ENCODE data around the gene IL24.

IL24 gene

GRCh38 chr1:206892351-206892984, 4.8 kb upstream of the IL24 start:
- Mint-ChIP-seq H3K4me1 (peaks cover 70% of the 10 kb centered on the region), H3K27ac (no peak overlapping the region), H3K4me3 (no peak overlapping the region), H3K36me3 (peaks cover 3% of the 10 kb centered on the region), H3K27me3 (no peaks in the 10 kb centered on the region), H3K9me3 (no peaks in the 10 kb centered on the region)

DNA sequence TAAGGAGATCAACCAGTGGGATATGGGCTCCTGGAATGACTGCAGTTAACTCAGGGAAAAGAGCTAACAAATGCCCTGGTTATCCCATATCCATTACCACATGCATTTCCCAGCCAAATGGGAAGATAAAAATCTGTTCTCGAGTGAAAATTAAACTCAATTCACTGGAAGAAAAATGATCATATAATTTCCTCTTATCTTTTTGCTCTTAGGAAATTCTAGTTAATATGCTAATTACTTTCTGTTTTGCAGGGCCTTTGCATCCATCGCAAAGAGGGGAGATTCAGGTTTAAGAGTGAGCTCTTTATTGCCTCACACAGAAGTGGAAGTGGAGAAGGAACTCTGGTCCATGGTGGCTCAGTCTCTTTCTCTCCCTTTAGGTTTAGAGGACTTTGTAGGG, 3.9 kb upstream of the IL24 start:
- H3K27ac Mint-ChIP-seq: no peak overlapping the region
- peaks cover 73% of the 10 kb centered on the region for H3K4me1 Mint-ChIP-seq
- no peak overlapping the region for H3K4me3 Mint-ChIP-seq
- H3K9me3 Mint-ChIP-seq: no peaks in the 10 kb centered on the region
- peaks cover 3% of the 10 kb centered on the region for H3K36me3 Mint-ChIP-seq
- no peaks in the 10 kb centered on the region for H3K27me3 Mint-ChIP-seq

DNA sequence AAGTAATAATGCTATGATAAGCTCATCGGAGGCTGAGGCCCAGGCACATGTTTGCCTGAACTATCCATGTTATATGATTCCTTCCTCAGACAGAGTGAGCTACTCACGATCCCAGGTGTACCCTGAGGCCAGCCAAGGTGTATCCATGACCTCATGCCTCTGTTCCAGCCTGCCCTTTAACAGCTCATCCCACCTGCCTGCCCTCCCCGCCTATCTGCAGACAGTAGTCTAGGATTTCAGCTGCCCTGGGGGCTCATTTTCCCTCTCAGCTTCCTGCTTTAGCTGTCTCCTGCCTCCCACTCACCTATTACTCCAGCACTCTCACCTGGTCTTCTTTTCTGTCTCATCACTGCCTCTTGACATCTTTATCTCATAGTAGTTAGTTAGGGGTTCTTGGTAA, 1.9 kb upstream of the IL24 start:
- H3K27me3 Mint-ChIP-seq: no peaks in the 10 kb centered on the region
- peaks cover 3% of the 10 kb centered on the region for H3K36me3 Mint-ChIP-seq
- H3K4me3 Mint-ChIP-seq: no peak overlapping the region
- no peaks in the 10 kb centered on the region for H3K9me3 Mint-ChIP-seq
- H3K27ac Mint-ChIP-seq: peak overlapping the region; percentile 70
- H3K4me1 Mint-ChIP-seq: peaks cover 75% of the 10 kb centered on the region

GRCh38 chr1:206895837-206896242, 1.4 kb upstream of the IL24 start:
- Mint-ChIP-seq H3K27ac (peak overlapping the region; percentile 71), H3K9me3 (no peaks in the 10 kb centered on the region), H3K4me3 (no peak overlapping the region), H3K27me3 (no peaks in the 10 kb centered on the region), H3K4me1 (peaks cover 75% of the 10 kb centered on the region), H3K36me3 (peaks cover 4% of the 10 kb centered on the region)

- Mint-ChIP-seq H3K4me1 (peaks cover 75% of the 10 kb centered on the region), H3K27ac (peak overlapping the region; percentile 30), H3K36me3 (peaks cover 4% of the 10 kb centered on the region), H3K27me3 (no peaks in the 10 kb centered on the region), H3K4me3 (no peak overlapping the region), H3K9me3 (no peaks in the 10 kb centered on the region)
These were observed 982 bp upstream of the IL24 start for GRCh38 chr1:206896261-206896660.

- peaks cover 7% of the 10 kb centered on the region for H3K36me3 Mint-ChIP-seq
These were observed 1.1 kb downstream of the IL24 start for GRCh38 chr1:206898089-206898914.

GRCh38 chr1:206898915-206899431, 1.7 kb downstream of the IL24 start:
- Mint-ChIP-seq H3K4me1 (peaks cover 82% of the 10 kb centered on the region), H3K27me3 (no peaks in the 10 kb centered on the region), H3K4me3 (peak overlapping the region; percentile 20), H3K27ac (peak overlapping the region; percentile 87), H3K9me3 (no peaks in the 10 kb centered on the region), H3K36me3 (peaks cover 14% of the 10 kb centered on the region)

More at GRCh38 chr1:206898089-206898914, 1.1 kb downstream of the IL24 start:
- Mint-ChIP-seq H3K4me1 (peaks cover 80% of the 10 kb centered on the region), H3K9me3 (no peaks in the 10 kb centered on the region), H3K27me3 (no peaks in the 10 kb centered on the region), H3K4me3 (peak overlapping the region; percentile 20), H3K27ac (peak overlapping the region; percentile 87)

DNA sequence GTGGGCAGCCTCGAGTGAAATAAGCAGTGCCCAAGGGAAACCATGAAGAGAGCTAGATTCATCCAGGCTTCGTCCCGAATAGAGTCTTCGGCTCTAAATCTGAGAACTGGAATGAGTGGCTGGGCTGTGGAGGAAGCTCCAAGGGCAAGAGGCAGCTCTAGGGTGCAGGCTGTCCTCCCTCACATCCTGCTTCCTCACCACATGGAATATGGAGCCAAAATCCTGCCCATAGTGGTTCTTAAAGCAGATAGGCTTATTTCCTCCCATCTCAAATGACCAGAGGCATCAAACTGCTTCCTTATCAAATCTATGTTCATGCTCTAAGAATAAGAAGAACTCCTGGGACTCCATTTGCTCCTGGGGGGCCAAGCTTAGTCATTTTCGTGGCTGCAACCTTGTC, 2.5 kb downstream of the IL24 start:
- Mint-ChIP-seq H3K27me3 (no peaks in the 10 kb centered on the region), H3K36me3 (peaks cover 18% of the 10 kb centered on the region), H3K4me1 (peaks cover 84% of the 10 kb centered on the region), H3K27ac (no peak overlapping the region), H3K4me3 (no peak overlapping the region), H3K9me3 (no peaks in the 10 kb centered on the region)

GRCh38 chr1:206900149-206900548, 2.9 kb downstream of the IL24 start:
- Mint-ChIP-seq H3K9me3 (no peaks in the 10 kb centered on the region), H3K4me3 (no peak overlapping the region), H3K36me3 (peaks cover 22% of the 10 kb centered on the region), H3K27me3 (no peaks in the 10 kb centered on the region), H3K27ac (peak overlapping the region; percentile 82), H3K4me1 (peaks cover 88% of the 10 kb centered on the region)

GRCh38 chr1:206901944-206902343, 4.7 kb downstream of the IL24 start:
- no peak overlapping the region for H3K4me3 Mint-ChIP-seq
- H3K27me3 Mint-ChIP-seq: no peaks in the 10 kb centered on the region
- H3K27ac Mint-ChIP-seq: no peak overlapping the region
- H3K36me3 Mint-ChIP-seq: peaks cover 29% of the 10 kb centered on the region
- H3K4me1 Mint-ChIP-seq: peaks cover 91% of the 10 kb centered on the region
- H3K9me3 Mint-ChIP-seq: no peaks in the 10 kb centered on the region

DNA sequence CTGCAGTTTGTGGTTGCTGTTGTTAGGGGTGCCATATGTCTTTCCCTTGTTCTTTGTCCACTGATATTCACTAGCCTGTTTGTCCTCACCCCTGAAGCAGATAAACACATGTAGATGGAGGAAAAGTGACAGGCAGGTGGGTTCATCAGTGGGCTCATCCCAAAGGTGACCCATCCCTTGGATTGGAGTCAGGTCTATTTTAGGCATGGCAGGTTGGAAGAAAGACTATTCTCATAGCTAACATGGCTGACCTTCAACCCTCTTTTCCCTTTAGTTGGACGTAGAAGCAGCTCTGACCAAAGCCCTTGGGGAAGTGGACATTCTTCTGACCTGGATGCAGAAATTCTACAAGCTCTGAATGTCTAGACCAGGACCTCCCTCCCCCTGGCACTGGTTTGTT, 5.5 kb downstream of the IL24 start:
- Mint-ChIP-seq H3K27me3 (no peaks in the 10 kb centered on the region), H3K4me1 (peaks cover 91% of the 10 kb centered on the region), H3K9me3 (no peaks in the 10 kb centered on the region), H3K27ac (peak overlapping the region; percentile 53), H3K36me3 (peaks cover 29% of the 10 kb centered on the region), H3K4me3 (no peak overlapping the region)

DNA sequence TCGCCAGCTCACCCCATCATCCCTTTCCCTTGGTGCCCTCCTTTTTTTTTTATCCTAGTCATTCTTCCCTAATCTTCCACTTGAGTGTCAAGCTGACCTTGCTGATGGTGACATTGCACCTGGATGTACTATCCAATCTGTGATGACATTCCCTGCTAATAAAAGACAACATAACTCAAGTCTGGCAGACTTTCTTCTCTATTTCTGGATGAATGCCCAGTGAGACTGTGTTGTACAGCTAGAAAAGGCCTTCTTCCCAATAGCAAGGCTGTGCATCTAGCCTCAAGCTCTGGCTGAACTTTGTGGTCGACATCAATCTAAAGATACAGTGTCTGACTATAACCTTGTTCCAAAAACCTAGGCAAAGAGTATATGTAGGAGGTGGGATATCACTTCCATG, 6.4 kb downstream of the IL24 start:
- Mint-ChIP-seq H3K4me3 (no peak overlapping the region), H3K4me1 (peaks cover 93% of the 10 kb centered on the region), H3K27me3 (no peaks in the 10 kb centered on the region), H3K27ac (peak overlapping the region; percentile 49), H3K36me3 (peaks cover 33% of the 10 kb centered on the region), H3K9me3 (no peaks in the 10 kb centered on the region)

DNA sequence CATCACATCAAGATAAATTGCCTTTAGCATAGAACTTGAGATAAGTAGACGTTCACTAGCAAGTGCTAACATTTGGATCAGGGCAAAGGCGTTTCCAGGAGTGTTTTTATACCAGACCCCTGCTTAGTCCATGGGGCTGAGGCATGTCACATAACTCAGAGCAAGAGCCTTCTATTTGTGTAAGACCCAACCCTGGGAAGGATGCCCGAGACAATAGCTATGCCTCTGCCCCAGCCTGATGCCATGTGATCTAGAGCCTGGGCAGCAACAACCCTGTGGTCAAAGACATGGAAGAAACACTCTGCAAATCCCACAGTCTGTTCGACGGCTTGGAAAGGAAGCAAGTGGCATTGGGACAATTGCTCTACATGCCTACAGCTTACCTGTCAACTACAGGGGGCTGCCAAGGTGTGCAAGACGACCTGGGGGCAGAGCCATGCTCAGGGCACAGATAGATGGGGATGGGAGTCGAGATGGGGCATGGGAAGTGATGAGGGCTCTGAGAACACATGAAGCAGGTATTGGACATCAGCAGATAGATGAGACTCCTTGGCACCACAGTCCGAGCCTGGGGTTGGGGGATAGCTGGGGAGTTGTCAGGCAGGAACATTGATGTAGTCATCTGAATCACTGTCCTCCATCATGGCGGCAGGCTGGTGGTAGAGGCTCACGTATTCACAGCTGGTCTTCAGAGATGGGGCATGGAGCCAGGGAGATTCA, 7.3 kb downstream of the IL24 start:
- H3K36me3 Mint-ChIP-seq: peaks cover 35% of the 10 kb centered on the region
- peak overlapping the region; percentile 96 for H3K27ac Mint-ChIP-seq
- no peaks in the 10 kb centered on the region for H3K9me3 Mint-ChIP-seq
- peak overlapping the region; percentile 73 for H3K4me3 Mint-ChIP-seq
- H3K27me3 Mint-ChIP-seq: no peaks in the 10 kb centered on the region
- H3K4me1 Mint-ChIP-seq: peaks cover 92% of the 10 kb centered on the region

- H3K9me3 Mint-ChIP-seq: no peaks in the 10 kb centered on the region
- H3K4me3 Mint-ChIP-seq: peak overlapping the region; percentile 73
- no peaks in the 10 kb centered on the region for H3K27me3 Mint-ChIP-seq
- H3K27ac Mint-ChIP-seq: peak overlapping the region; percentile 96
- peaks cover 35% of the 10 kb centered on the region for H3K36me3 Mint-ChIP-seq
- H3K4me1 Mint-ChIP-seq: peaks cover 90% of the 10 kb centered on the region
These were observed 8.3 kb downstream of the IL24 start for GRCh38 chr1:206905295-206906164.

All from activated naive CD4-positive, alpha-beta T cell treated with anti-CD3 and anti-CD28 coated beads, Interleukin-2, amount 50 U/mL, for 24 hours (primary cell).